Measurements from ENCODE around the gene ZBTB40. TPM values are rescaled to one million over a fixed set of nuclear protein-coding genes. Genes with fewer than 3 reads are reported as not detected.

The ZBTB40 gene
- total RNA-seq, 1 experiment from 2014 or later = 19.5 TPM

GRCh38 chr1:22517956-22518355, 66.3 kb downstream of the ZBTB40 start:
- no peak overlapping the region for H3K4me2 ChIP-seq (ENCODE audit: low read length)
- DNase-seq (ENCODE audit: low read depth, low spot score) (no peak), ATAC-seq (no peak)
- RAD21 ChIA-PET (ENCODE audit: low non-redundant PET in 1 of 2, low total read pairs in 2 of 2, uncharacterized antibody in 2 of 2, unreplicated experiment in 2 of 2) = no interaction called here
- intact Hi-C loops (cut with micrococcal nuclease) = no loop called here
- H3K27me3 ChIP-seq (ENCODE audit: insufficient read depth, low read length) = no peaks in the 10 kb centered on the region
- TF ChIP-seq YY1 (IDR thresholded peaks at IDR 0.05; ENCODE audit: extremely low read depth, insufficient replicate concordance, low read depth, low read length) (no peak), REST (IDR thresholded peaks at IDR 0.05; ENCODE audit: low read depth) (no peak), ZFX (IDR thresholded peaks at IDR 0.05) (no peak), FOSL1 (IDR thresholded peaks at IDR 0.05; ENCODE audit: low read depth) (no peak), CTCF (IDR thresholded peaks at IDR 0.05 in 2 of 3, conservative IDR thresholded peaks at IDR 0.05 in 1 of 3; ENCODE audit: borderline replicate concordance in 1 of 3, insufficient read depth in 1 of 3, low read depth in 2 of 3, low read length in 2 of 3) (no peak), ZNF274 (IDR thresholded peaks at IDR 0.05; ENCODE audit: low read depth, low read length) (no peak), CBX3 (IDR thresholded peaks at IDR 0.05; ENCODE audit: low read depth) (no peak), SRF (IDR thresholded peaks at IDR 0.05; ENCODE audit: low read depth) (no peak), SP1 (IDR thresholded peaks at IDR 0.05; ENCODE audit: low read depth) (no peak), MAX (IDR thresholded peaks at IDR 0.05) (no peak), ELF1 (IDR thresholded peaks at IDR 0.05; ENCODE audit: borderline replicate concordance, low read depth) (no peak), JUND (IDR thresholded peaks at IDR 0.05) (no peak), TCF7L2 (IDR thresholded peaks at IDR 0.05; ENCODE audit: borderline replicate concordance, extremely low read depth, insufficient read depth, insufficient read length) (no peak), ATF3 (IDR thresholded peaks at IDR 0.05) (no peak), EZH2 (IDR thresholded peaks at IDR 0.05) (no peak), ZBTB33 (IDR thresholded peaks at IDR 0.05; ENCODE audit: extremely low read depth, insufficient replicate concordance, low read length) (no peak), CEBPB (IDR thresholded peaks at IDR 0.05; ENCODE audit: low read depth) (no peak), EGR1 (IDR thresholded peaks at IDR 0.05; ENCODE audit: low read depth) (no peak), EZH2phosphoT487 (IDR thresholded peaks at IDR 0.05; ENCODE audit: borderline replicate concordance) (no peak)
- CTCF ChIA-PET = no interaction called here
- H3K9me3 ChIP-seq (ENCODE audit: control insufficient read depth in 1 of 2, insufficient read depth in 1 of 2, low read depth in 1 of 2, low read length in 2 of 2) = no peaks in the 10 kb centered on the region
- H3K4me3 ChIP-seq (replicated peaks in 1 of 2; ENCODE audit: low read depth in 1 of 2, low read length in 2 of 2) = no peak overlapping the region
- H3K36me3 ChIP-seq (ENCODE audit: control insufficient read depth in 1 of 2, insufficient read depth in 2 of 2, low read length in 2 of 2) = peaks cover 7 to 33% of the 10 kb centered on the region in 2 experiments
- H2AFZ ChIP-seq (ENCODE audit: low read depth, low read length, poor library complexity, severe bottlenecking) = no peak overlapping the region
- H3K9me2 ChIP-seq (ENCODE audit: insufficient read depth) = no peaks in the 10 kb centered on the region
- no TSS peak for BruUV-seq (replicated peaks)
- H4K20me1 ChIP-seq (ENCODE audit: insufficient read depth) = no peaks in the 10 kb centered on the region
- H3K27ac ChIP-seq (ENCODE audit: low read depth, low read length) = no peak overlapping the region
- H3K9ac ChIP-seq (ENCODE audit: low read length) = no peak overlapping the region
- POLR2A ChIA-PET = no interaction called here
- H3K4me1 ChIP-seq (ENCODE audit: control insufficient read depth in 1 of 2, insufficient read depth in 2 of 2, low read length in 2 of 2) = no peaks in the 10 kb centered on the region
- H3K79me2 ChIP-seq (ENCODE audit: insufficient read depth, low read length) = no peaks in the 10 kb centered on the region

All from HCT116 (cell line).